Activated CD4-positive, alpha-beta memory T cell treated with anti-CD3 and anti-CD28 coated beads, Interleukin-2, amount 10 ng/mL, durations not matched to agents 7 days and 5 days (primary cell): Measurements from ENCODE around the gene C17orf75. TPM values are rescaled to one million over a fixed set of nuclear protein-coding genes. Genes with fewer than 3 reads are reported as not detected.

Experiments
- CTCF ChIA-PET: fragments of 350-600 bp; sonication (Branson Sonifier 250); formaldehyde crosslinking; loops from one replicate; lab custom pipeline; 2021; ENCODE audit warnings: antibody characterized with exemption, inconsistent platforms; lab: Charles Lee
- POLR2A ChIA-PET: fragments of 350-600 bp; sonication (Branson Sonifier 250); formaldehyde crosslinking; loops from one replicate; lab custom pipeline; 2021; ENCODE audit warnings: antibody characterized with exemption; lab: Charles Lee
- DNase-seq: peaks from one replicate; pipeline ENCODE4 v3.0.0-alpha.2; 2020
- H3K27ac Mint-ChIP-seq: one replicate; pipeline ENCODE4 v1.8.0; 2021; ENCODE audit warnings: mild to moderate bottlenecking, mixed read lengths
- H3K27me3 Mint-ChIP-seq: one replicate; pipeline ENCODE4 v1.8.0; 2021; ENCODE audit warnings: mixed read lengths
- H3K36me3 Mint-ChIP-seq: one replicate; pipeline ENCODE4 v1.8.0; 2021; ENCODE audit warnings: low read depth, mixed read lengths
- H3K4me1 Mint-ChIP-seq: one replicate; pipeline ENCODE4 v1.8.0; 2021; ENCODE audit warnings: mixed read lengths
- H3K4me3 Mint-ChIP-seq: one replicate; pipeline ENCODE4 v1.8.0; 2021; ENCODE audit warnings: mild to moderate bottlenecking, mixed read lengths
- H3K9me3 Mint-ChIP-seq: one replicate; pipeline ENCODE4 v1.8.0; 2021; ENCODE audit warnings: mixed read lengths
- total RNA-seq, 2 experiments: library from RNA; stranded (reverse); gene quantifications; one replicate each; pipeline ENCODE4 v1.2.3, GENCODE V29; 2021

The C17orf75 gene
- total RNA-seq, 2 experiments from 2014 or later = 32.1 to 35.1 TPM

GRCh38 chr17:32283745-32284201 is 58.2 kb downstream of the C17orf75 start:
- Mint-ChIP-seq H3K4me3 (no peak overlapping the region), H3K36me3 (no peaks in the 10 kb centered on the region), H3K9me3 (no peaks in the 10 kb centered on the region), H3K27me3 (peaks cover 12% of the 10 kb centered on the region), H3K4me1 (no peaks in the 10 kb centered on the region), H3K27ac (no peak overlapping the region)
- CTCF ChIA-PET = no interaction called here
- no peak for DNase-seq
- POLR2A ChIA-PET = no interaction called here

- Mint-ChIP-seq H3K4me3 (no peak overlapping the region), H3K27me3 (peaks cover 13% of the 10 kb centered on the region), H3K27ac (no peak overlapping the region), H3K9me3 (no peaks in the 10 kb centered on the region), H3K36me3 (no peaks in the 10 kb centered on the region), H3K4me1 (no peaks in the 10 kb centered on the region)
- CTCF ChIA-PET = no interaction called here
- no peak for DNase-seq
- POLR2A ChIA-PET = no interaction called here
These were observed 60.9 kb downstream of the C17orf75 start for GRCh38 chr17:32281011-32281451.

GRCh38 chr17:32279891-32280716 is 61.9 kb downstream of the C17orf75 start:
- CTCF ChIA-PET = no interaction called here
- Mint-ChIP-seq H3K4me3 (no peak overlapping the region), H3K36me3 (no peaks in the 10 kb centered on the region), H3K27me3 (peaks cover 11% of the 10 kb centered on the region), H3K4me1 (no peaks in the 10 kb centered on the region), H3K27ac (no peak overlapping the region), H3K9me3 (no peaks in the 10 kb centered on the region)
- DNase-seq = no peak
- POLR2A ChIA-PET = no interaction called here

- ChIA-PET CTCF (no interaction called here), POLR2A (interaction anchor here (1.2 to 1.7 kb wide), 2 partner anchors 9 to 10 kb away, joined by 3 to 5 read pairs; no protein-coding TSS in a partner anchor)
- no peaks in the 10 kb centered on the region for H3K9me3 Mint-ChIP-seq
- H3K36me3 Mint-ChIP-seq = no peaks in the 10 kb centered on the region
- H3K27ac Mint-ChIP-seq = no peak overlapping the region
- no peaks in the 10 kb centered on the region for H3K4me1 Mint-ChIP-seq
- DNase-seq = no peak
- peaks cover 6% of the 10 kb centered on the region for H3K27me3 Mint-ChIP-seq
- no peak overlapping the region for H3K4me3 Mint-ChIP-seq
These were observed 63.2 kb downstream of the C17orf75 start for GRCh38 chr17:32278815-32279214.

Other genes with a start within 250 kb of the C17orf75 start
- 10 to 100 TPM; 26.0 to 26.4 TPM for gene RHOT1, start 199.7 kb downstream of the C17orf75 start, total RNA-seq
- under 1 TPM; 0.45 to 0.55 TPM for gene RHBDL3, start 76.3 kb downstream of the C17orf75 start, total RNA-seq
- gene ZNF207, start 8.0 kb upstream of the C17orf75 start, total RNA-seq = 100 to 1,000 TPM; 238 to 257 TPM
- 100 to 1,000 TPM; 105 to 110 TPM for gene PSMD11, start 102.3 kb upstream of the C17orf75 start, total RNA-seq
- gene CDK5R1, start 144.8 kb upstream of the C17orf75 start, total RNA-seq = 1 to 10 TPM; 7.4 to 7.9 TPM